NCI-H460 (cell line): ENCODE data around the gene MACROH2A1. TPM values are rescaled to one million over a fixed set of nuclear protein-coding genes. Genes with fewer than 3 reads are reported as not detected.

Source experiments
- DNase-seq: peaks from one replicate; pipeline ENCODE4 v3.0.0-alpha.2; 2016; ENCODE audit warnings: low read depth; ENCODE audit errors: extremely low read depth
- total RNA-seq: library from RNA; depleted of rRNA; stranded (reverse); fragments of >200 nt; shearing (Covaris generic); gene quantifications from 2 replicates; pipeline ENCODE4 v1.2.3, GENCODE V29; 2014

Gene MACROH2A1
- total RNA-seq, 1 experiment from 2014 or later: 170 TPM

GRCh38 chr5:135320718-135321484, 78.1 kb downstream of the MACROH2A1 start:
- DNase-seq: no peak

- no peak for DNase-seq
These were observed 79.0 kb downstream of the MACROH2A1 start for GRCh38 chr5:135319928-135320606.

DNA sequence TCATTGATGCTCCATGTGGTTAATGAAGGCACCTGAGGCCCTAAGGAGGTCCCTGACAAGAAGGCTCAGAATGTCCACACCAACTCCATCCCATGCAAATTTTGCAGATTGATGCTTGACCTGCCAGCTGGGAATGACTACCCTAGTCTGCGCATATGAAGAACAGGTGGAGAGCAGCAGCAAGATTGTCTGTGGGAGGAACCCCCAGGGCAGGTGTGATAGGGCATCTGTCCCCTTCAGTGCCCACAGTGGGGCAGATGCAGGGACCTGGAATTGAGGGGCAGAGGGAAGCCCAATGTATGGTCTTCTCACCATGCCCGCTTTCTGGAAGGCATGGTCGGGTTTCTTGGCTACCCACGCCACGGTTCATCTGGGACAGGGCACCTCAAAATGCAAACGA, 79.6 kb downstream of the MACROH2A1 start:
- no peak for DNase-seq

DNA sequence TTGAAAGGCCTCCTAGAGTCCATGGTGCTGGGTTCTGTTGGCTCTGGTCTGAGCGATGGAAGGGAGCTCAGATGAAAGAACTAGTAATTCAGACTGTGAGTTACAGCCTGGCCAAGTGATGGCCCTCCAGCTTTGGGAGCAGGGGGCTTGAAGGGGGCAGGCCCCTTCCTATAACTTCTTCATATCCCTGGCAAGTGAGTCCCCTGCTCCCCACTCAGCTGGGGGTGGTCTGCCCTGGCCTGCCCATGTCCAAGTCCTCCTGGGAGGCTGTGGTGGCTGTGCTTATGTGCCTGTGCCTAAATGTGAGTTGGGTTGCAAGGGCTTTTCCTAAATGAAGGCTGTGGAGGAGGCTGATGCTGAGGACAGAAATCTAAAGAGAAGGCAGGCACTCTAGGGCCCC, 80.1 kb downstream of the MACROH2A1 start:
- DNase-seq: no peak

DNA sequence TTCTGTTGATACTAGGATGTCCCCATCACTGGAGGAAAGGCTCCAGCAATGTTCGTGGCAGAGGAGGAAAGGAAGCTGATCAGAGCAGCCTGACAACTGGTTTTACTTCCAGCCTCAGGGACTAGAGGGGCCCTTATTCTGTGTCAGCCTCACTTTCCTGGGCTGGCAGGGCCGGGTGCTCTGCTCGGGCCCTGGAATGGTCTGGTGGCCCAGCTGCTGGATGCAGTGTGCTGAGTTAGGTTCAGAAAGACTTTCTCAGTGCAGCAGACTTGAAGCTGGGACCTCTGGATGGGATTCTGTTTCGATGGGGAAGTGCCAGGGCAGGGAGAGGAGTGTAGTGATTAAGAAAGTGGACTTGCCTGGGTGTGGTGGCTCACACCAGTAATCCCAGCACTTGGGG, 81.0 kb downstream of the MACROH2A1 start:
- DNase-seq: no peak

DNA sequence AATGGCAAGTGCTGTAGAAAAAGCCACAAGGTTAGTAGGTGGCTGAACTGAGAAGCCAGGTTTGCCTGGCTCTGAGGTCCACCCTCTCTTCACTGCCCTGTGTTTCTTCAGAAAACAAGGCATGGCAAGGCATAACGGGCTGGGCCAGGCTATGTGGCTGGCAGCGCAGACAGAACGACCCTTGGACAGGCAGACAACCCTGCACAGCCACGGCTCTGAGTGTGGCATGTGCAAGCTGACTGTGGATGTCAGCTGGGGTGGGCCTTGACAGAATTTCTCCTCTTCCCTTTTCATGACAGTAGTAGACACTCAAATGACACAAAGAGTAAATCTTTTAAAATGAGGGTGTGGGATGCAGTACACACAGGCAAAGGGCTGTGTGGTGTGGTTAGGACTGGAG, 81.7 kb downstream of the MACROH2A1 start:
- DNase-seq: no peak

DNA sequence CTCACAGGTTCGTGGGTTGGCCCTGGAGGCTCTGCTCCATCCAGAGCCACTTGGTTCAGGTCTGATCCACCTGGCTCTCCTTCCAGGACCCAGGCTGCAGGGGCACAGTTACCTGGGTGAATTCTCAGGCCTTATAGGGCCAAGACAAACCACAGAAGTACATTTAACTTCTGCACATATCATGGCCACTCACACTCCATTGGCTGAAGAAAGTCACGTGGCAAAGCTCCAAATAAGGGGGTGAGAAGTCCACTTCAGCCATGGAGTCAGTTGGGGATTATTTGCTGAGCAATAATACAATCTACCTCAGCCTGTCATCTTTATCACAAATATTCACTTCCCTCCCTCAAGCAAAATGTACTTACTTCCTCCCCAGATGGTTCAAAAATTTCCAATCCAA, 83.6 kb downstream of the MACROH2A1 start:
- DNase-seq: no peak

DNA sequence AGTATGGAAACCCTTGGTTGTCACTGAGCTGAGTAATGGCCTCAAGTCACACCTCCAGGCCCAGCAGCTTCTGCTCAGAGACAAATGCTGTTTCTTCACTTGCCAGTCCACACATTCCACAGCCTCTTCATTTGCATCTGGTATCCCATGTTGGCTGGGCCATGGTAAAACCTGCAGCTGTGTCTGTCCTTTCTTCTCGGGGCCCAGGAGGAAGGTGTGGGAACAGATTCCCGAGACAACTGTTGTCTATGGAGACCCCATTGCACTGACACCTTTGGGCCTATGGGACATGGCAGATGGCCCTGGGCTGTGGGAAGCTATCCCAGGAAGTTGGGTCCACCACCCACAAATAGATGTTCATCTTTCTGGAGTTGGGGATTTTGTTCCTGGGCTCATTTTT, 85.1 kb downstream of the MACROH2A1 start:
- no peak for DNase-seq

DNA sequence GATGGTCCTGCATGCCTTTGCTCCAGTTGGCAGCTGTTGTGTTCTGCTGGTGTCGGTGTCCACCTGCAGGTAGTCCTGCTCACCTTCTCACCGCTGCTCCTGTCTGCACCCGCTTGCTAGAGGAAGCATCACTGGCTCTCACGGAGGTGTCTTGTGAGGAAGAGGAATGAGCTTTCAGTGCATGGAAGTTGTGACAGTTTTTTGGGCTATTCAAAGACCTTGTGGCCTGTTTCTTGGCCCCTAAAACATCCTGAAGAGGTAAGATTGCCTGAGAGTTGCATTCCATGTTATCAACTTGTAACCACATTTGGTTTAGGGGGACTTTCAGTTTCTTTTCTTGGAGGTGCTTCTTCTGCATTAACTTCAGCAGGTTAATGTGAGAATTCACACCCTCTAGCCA, 85.6 kb downstream of the MACROH2A1 start:
- DNase-seq: no peak

GRCh38 chr5:135312255-135312935, 86.6 kb downstream of the MACROH2A1 start:
- DNase-seq: no peak

GRCh38 chr5:135310328-135310989, 88.6 kb downstream of the MACROH2A1 start:
- no peak for DNase-seq

DNA sequence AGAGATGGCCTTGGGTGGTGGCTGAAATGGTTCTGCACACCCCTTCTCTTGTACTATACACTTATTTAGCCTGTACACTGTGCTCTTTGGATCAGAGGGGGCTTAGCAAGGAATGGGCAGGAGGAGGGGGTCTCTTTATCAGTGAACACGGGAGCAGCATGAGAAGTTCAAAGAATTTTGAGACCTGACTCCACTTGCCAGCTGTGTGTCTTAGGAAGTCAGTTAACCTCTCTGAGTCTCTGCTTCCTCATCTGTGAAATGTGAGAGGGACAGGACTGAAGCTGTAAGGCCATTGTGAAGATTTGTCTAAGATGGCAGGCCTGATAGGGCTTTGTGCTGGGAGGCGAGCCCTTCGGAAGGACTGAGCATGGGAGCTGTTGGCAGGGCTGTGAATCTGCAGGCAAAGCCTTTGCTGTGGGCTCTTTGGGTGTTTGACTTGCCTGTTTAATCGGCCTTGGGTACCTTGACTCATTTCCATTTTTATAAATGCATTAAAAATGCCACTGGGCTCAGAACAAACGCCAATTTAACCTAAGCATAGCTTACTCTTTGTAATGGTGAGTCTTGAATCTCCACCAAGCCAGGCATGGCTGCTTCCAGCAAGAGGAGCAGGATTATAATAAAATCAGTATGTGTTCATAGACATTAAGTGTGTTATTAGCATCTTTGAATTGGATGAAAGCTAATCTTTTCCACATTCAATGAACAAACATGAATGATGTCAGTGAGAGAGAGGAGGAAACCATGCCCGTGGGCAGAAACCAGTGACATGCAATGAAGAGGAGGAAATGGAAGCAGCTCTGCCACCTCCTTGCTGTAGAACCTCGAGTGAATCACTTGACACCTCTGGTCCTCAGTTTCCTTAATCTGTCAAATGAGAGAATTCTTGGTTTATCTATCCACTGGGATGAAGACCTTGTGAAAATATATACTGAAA, 89.4 kb downstream of the MACROH2A1 start:
- DNase-seq: no peak

- no peak for DNase-seq
These were observed 90.3 kb downstream of the MACROH2A1 start for GRCh38 chr5:135308752-135309151.

GRCh38 chr5:135308245-135308644, 90.8 kb downstream of the MACROH2A1 start:
- no peak for DNase-seq

DNA sequence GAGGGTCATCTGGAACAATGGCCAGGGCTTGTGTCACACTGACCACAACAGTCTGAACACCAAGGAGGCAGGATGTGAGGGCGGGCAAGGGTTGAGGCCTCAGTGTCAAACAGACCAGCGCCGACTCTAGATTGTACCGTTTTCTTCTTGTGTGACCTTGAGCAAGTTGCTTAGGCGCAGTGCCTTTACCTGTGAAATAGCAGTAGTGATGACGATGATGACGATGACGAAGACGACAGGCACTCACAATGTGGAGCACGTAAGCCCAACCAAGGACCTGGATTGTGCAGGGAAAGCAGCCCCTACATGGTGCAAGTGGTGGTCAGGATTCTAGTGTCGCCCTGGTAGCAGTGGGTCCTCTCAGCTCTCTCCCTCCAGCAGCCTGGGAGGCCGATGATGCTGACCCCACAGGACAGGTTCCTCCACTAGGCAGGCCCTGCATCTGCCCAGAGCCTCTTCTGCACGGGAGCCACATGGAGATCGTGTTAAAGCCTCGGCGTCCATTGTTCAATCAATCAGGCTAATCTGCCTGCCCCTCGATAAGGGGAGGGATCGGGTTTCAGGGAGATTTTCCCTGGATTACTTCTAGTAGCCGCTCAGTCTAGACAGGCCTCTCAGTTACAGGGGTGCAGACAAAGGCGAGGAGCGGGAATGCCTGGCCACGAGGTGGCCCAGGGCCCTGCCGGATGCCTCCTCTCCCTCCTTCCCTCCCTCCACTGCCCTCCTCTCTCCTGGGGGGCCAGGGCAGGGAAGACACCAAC, 91.7 kb downstream of the MACROH2A1 start:
- no peak for DNase-seq

DNA sequence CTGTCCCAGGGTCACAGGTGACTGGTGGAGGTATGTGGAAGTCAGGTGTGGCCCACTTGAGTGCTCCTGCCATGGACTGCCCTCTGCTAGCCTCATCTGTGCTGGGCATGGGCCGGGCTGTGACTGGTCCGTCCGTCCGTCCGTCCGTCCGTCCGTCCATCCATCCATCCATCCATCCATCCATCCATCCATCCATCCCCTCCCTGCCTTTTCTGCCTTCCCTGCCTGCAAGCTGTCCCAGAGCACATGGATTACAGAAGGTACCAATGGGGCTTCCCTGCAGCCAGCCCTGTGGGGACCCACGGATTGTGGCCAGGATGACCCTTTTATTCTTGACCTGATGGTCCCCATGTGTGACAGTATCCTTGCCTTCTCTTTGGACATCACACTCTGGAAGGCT, 92.5 kb downstream of the MACROH2A1 start:
- no peak for DNase-seq

GRCh38 chr5:135304352-135305221, 94.4 kb downstream of the MACROH2A1 start:
- no peak for DNase-seq

- no peak for DNase-seq
These were observed 95.4 kb downstream of the MACROH2A1 start for GRCh38 chr5:135303582-135304173.
